Naive thymus-derived CD4-positive, alpha-beta T cell (primary cell): Measurements from ENCODE around the gene CSNK2A2. TPM values are rescaled to one million over a fixed set of nuclear protein-coding genes. Genes with fewer than 3 reads are reported as not detected.
A peak's percentile ranks its signal among the peaks of the same experiment; 100 is the strongest.

Source experiments
- ATAC-seq: fragments of 150-1000 bp; cut with Tn5 transposase; 2 replicates; pipeline ENCODE4 v1.10.0; 2021; ENCODE audit warnings: mild to moderate bottlenecking, moderate library complexity
- CTCF ChIA-PET: fragments of 350-600 bp; sonication (Branson Sonifier 250); formaldehyde crosslinking; loops from one replicate; lab custom pipeline; 2021; ENCODE audit warnings: antibody characterized with exemption; lab: Charles Lee
- POLR2A ChIA-PET: fragments of 350-600 bp; sonication (Branson Sonifier 250); formaldehyde crosslinking; loops from one replicate; lab custom pipeline; 2021; ENCODE audit warnings: antibody characterized with exemption, inconsistent platforms; lab: Charles Lee
- DNase-seq, 9 donors: peaks; one replicate each; pipeline versions ENCODE4 v3.0.0 to v3.0.0-alpha.2; 2020 to 2022; ENCODE audit warnings: mixed read lengths in 1 of 9
- H3K27ac ChIP-seq: one replicate; pipeline ENCODE4 v1.7.0; 2013; ENCODE audit warnings: mild to moderate bottlenecking, low read depth, low read length, moderate library complexity
- H3K27me3 ChIP-seq, 2 donors: one replicate each; pipeline ENCODE4 v1.7.0; 2013; ENCODE audit warnings: low read length in 2 of 2, mild to moderate bottlenecking in 2 of 2, moderate library complexity in 2 of 2; ENCODE audit not compliant: control insufficient read depth in 2 of 2, insufficient read depth in 2 of 2
- H3K36me3 ChIP-seq, 3 experiments: 1 replicate in 2 of 3; 2 replicates in 1 of 3; pipeline ENCODE4 v1.7.0; 2013; ENCODE audit warnings: low read length in 3 of 3, mild to moderate bottlenecking in 3 of 3, moderate library complexity in 1 of 3; ENCODE audit not compliant: insufficient read depth in 3 of 3, control insufficient read depth in 2 of 3
- H3K4me1 ChIP-seq, 2 donors: one replicate each; pipeline ENCODE4 v1.7.0; 2013; ENCODE audit warnings: low read length in 2 of 2, mild to moderate bottlenecking in 2 of 2, moderate library complexity in 1 of 2; ENCODE audit not compliant: control insufficient read depth in 2 of 2, insufficient read depth in 2 of 2
- H3K4me3 ChIP-seq: 2 replicates; pipeline ENCODE4 v1.7.0; 2013; ENCODE audit warnings: mild to moderate bottlenecking, low read length
- H3K9me3 ChIP-seq, 3 experiments: 1 replicate in 2 of 3; 2 replicates in 1 of 3; pipeline ENCODE4 v1.7.0; 2013; ENCODE audit warnings: low read length in 3 of 3; ENCODE audit not compliant: control insufficient read depth in 2 of 3
- H3K27ac Mint-ChIP-seq, 9 donors: one replicate each; pipeline ENCODE4 v1.8.0; 2020 to 2022; ENCODE audit warnings: mixed read lengths in 9 of 9, mild to moderate bottlenecking in 8 of 9, moderate library complexity in 5 of 9, inconsistent platforms in 2 of 9
- H3K27me3 Mint-ChIP-seq, 5 donors: one replicate each; pipeline ENCODE4 v1.8.0; 2021 to 2022; ENCODE audit warnings: mixed read lengths in 5 of 5, mild to moderate bottlenecking in 1 of 5
- H3K36me3 Mint-ChIP-seq, 5 donors: one replicate each; pipeline ENCODE4 v1.8.0; 2020 to 2022; ENCODE audit warnings: mixed read lengths in 5 of 5, mild to moderate bottlenecking in 3 of 5, inconsistent platforms in 1 of 5
- H3K4me1 Mint-ChIP-seq, 7 donors: one replicate each; pipeline ENCODE4 v1.8.0; 2020 to 2022; ENCODE audit warnings: mixed read lengths in 7 of 7, mild to moderate bottlenecking in 3 of 7, inconsistent platforms in 1 of 7
- H3K4me3 Mint-ChIP-seq, 10 donors: one replicate each; pipeline ENCODE4 v1.8.0; 2020 to 2022; ENCODE audit warnings: mild to moderate bottlenecking in 10 of 10, mixed read lengths in 10 of 10, moderate library complexity in 6 of 10, inconsistent platforms in 2 of 10
- H3K9me3 Mint-ChIP-seq, 11 donors: one replicate each; pipeline ENCODE4 v1.8.0; 2020 to 2022; ENCODE audit warnings: mixed read lengths in 11 of 11, mild to moderate bottlenecking in 4 of 11, inconsistent platforms in 1 of 11, moderate library complexity in 1 of 11
- intact Hi-C, 2 donors: fragments of 100-400 bp; cut with micrococcal nuclease; formaldehyde crosslinking; loops; one replicate each; pipeline ENCODE4 v1.15.1; 2023
- polyA plus RNA-seq, 2 donors: library from polyadenylated mRNA; unstranded; fragments of 300-500 nt; fragmentation: Illumina TruSeq; gene quantifications; one replicate each; pipeline ENCODE4 v1.2.3, GENCODE V29; 2021
- total RNA-seq, 6 experiments: library from RNA in 5 of 6; stranded (reverse) in 5 of 6; gene quantifications; 1 replicate in 5 of 6; 2 replicates in 1 of 6; pipeline ENCODE4 v1.2.3 and lab custom pipeline; 2021 to 2026

CSNK2A2 gene
- total and polyA plus RNA-seq, 7 experiments from 2014 or later: 11.0 to 70.0 (median 52.6) TPM

DNA sequence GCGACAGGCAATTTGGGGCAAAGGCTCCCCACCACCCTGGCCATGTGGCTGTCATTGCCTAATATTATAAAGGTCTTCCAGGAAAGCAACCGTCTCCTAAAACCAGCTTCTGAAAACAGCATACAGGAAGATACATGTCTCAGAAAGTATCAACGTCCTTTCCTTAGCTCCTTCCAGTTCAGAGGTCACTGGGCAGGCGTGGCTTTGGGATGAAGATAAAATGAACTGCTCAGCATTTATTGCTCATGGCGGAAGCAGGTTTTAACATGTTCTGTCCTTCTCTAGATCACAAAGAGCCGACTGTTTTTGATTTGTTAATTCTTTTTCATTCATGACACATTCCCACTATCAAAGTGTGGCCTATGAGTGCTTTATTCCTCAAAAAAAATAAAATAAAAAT is 76.8 kb downstream of the CSNK2A2 start:
- H3K9me3 Mint-ChIP-seq: peaks cover 0 to 5% (median 0%) of the 10 kb centered on the region in 11 donors
- ChIA-PET POLR2A (interaction anchor here (1.6 kb wide), 1 partner anchor 9 kb away, joined by 8 read pairs; the partner anchor contains the start of gene CFAP20), CTCF (interaction anchor here (0.7 to 1.3 kb wide), 3 partner anchors 21 to 112 kb away, joined by 4 to 6 read pairs (median 4); no protein-coding TSS in a partner anchor)
- no peak overlapping the region for H3K4me3 ChIP-seq
- H3K4me3 Mint-ChIP-seq: no peak overlapping the region
- DNase-seq: no peak
- H3K27ac Mint-ChIP-seq: peak overlapping the region in 3 of 9 donors; percentile 13 to 67 (median 55)
- peaks cover 36 to 68% (median 58%) of the 10 kb centered on the region in 7 donors for H3K4me1 Mint-ChIP-seq
- no peaks in the 10 kb centered on the region for H3K27me3 Mint-ChIP-seq
- ATAC-seq: no peak
- peaks cover 0 to 15% (median 1%) of the 10 kb centered on the region in 5 donors for H3K36me3 Mint-ChIP-seq
- H3K27me3 ChIP-seq: no peaks in the 10 kb centered on the region
- H3K9me3 ChIP-seq: no peaks in the 10 kb centered on the region
- peaks cover 0 to 13% (median 11%) of the 10 kb centered on the region in 3 experiments for H3K36me3 ChIP-seq
- intact Hi-C loops: loop anchor here in 1 of 2 donors (10.0 kb wide), 1 partner anchor 394 kb away; the partner anchor contains the start of gene SETD6
- peaks cover 6 to 14% of the 10 kb centered on the region in 2 donors for H3K4me1 ChIP-seq
- no peak overlapping the region for H3K27ac ChIP-seq

DNA sequence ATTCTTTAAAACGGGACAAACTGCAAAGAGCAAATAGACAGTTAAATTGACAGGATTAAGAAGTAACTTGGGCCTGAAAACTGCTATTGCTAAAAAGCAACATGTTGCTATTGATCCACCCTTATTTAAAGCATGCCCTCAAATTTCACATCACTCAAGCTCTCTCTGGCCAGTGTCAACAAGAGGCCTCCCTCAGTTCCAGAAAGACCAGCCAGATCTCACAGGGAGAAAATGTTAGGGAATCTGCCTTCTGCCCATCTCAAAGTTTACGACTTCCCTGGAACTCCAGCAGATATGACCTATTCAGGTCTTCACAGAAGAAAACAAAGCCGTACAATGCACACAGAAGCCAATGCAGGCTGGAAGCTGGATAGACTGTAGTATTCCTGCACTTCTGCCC is 77.7 kb downstream of the CSNK2A2 start:
- intact Hi-C loops: loop anchor here in 1 of 2 donors (10.0 kb wide), 1 partner anchor 395 kb away; the partner anchor contains the start of gene SETD6
- Mint-ChIP-seq H3K4me3 (no peak overlapping the region), H3K27ac (peak overlapping the region in 6 of 9 donors; percentile 22 to 63 (median 40)), H3K36me3 (peaks cover 2 to 24% (median 10%) of the 10 kb centered on the region in 5 donors), H3K27me3 (no peaks in the 10 kb centered on the region), H3K9me3 (peaks cover 0 to 5% (median 0%) of the 10 kb centered on the region in 11 donors), H3K4me1 (peaks cover 31 to 60% (median 51%) of the 10 kb centered on the region in 7 donors)
- Histone ChIP-seq H3K27ac (no peak overlapping the region), H3K36me3 (peaks cover 0 to 22% (median 16%) of the 10 kb centered on the region in 3 experiments), H3K4me1 (peaks cover 0 to 12% of the 10 kb centered on the region in 2 donors), H3K4me3 (no peak overlapping the region), H3K9me3 (no peaks in the 10 kb centered on the region), H3K27me3 (no peaks in the 10 kb centered on the region)
- POLR2A ChIA-PET: interaction anchor here (1.6 kb wide), 1 partner anchor 10 kb away, joined by 8 read pairs; the partner anchor contains the start of gene CFAP20
- CTCF ChIA-PET: no interaction called here
- DNase-seq (no peak), ATAC-seq (no peak)

DNA sequence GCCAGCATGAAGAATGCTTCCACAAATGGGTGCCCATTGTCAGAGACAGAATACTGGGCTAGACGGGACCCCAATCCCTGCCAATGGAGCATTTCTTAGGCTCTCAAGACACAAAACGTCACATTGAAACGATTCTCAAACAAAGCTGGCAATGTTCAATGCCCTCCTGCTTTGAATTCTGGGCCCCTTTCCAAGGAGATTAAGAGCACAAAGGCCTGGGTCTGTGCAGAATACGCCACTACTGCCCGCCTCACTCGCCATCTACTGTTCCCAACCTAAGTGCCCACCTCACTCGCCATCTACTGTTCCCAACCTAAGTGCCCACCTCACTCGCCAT is 78.4 kb downstream of the CSNK2A2 start:
- Histone ChIP-seq H3K4me3 (no peak overlapping the region), H3K27ac (no peak overlapping the region), H3K4me1 (peaks cover 0 to 10% of the 10 kb centered on the region in 2 donors), H3K27me3 (no peaks in the 10 kb centered on the region), H3K9me3 (no peaks in the 10 kb centered on the region), H3K36me3 (peaks cover 0 to 29% (median 24%) of the 10 kb centered on the region in 3 experiments)
- ChIA-PET POLR2A (no interaction called here), CTCF (no interaction called here)
- Mint-ChIP-seq H3K27me3 (no peaks in the 10 kb centered on the region), H3K9me3 (peaks cover 0 to 5% (median 0%) of the 10 kb centered on the region in 11 donors), H3K36me3 (peaks cover 6 to 31% (median 18%) of the 10 kb centered on the region in 5 donors), H3K4me3 (no peak overlapping the region), H3K27ac (no peak overlapping the region), H3K4me1 (peaks cover 28 to 55% (median 46%) of the 10 kb centered on the region in 7 donors)
- intact Hi-C loops: no loop called here
- ATAC-seq (no peak), DNase-seq (no peak)

DNA sequence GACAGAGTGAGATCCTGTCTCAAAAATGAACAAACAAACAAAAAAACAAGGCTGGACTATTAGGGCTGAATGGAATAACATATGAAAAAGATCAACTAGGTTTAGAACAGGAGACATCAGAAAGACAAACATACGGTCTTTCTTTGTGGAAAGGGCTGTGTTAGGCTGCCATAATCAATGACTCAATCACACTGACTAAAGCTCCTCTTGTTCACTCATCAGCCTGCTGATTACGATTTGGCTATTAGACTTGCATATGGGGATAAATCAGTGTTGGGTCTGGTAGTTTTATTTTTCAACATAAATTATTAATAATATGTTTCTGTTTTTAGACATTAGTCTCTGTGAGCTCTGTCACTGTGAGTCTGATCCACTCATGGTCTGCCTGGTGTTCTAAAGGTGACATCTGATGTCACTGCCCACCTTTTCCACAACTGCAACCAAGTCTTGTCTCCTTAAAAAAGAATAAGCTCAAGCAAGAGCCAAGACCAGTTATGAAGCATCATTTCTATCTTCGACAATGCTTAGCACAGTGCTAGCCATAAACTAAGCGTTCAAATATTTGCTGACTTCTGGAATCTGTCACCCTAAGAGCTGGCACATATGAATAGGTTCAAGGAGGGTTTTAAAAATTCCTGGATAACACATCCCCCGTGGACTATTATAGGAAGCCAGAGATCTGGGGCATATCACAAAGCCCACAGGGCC is 79.0 kb downstream of the CSNK2A2 start:
- Histone ChIP-seq H3K4me3 (no peak overlapping the region), H3K27me3 (no peaks in the 10 kb centered on the region), H3K27ac (no peak overlapping the region), H3K4me1 (peaks cover 0 to 9% of the 10 kb centered on the region in 2 donors), H3K9me3 (no peaks in the 10 kb centered on the region), H3K36me3 (peaks cover 0 to 35% (median 24%) of the 10 kb centered on the region in 3 experiments)
- DNase-seq: no peak
- peaks cover 25 to 50% (median 40%) of the 10 kb centered on the region in 7 donors for H3K4me1 Mint-ChIP-seq
- no peak overlapping the region for H3K4me3 Mint-ChIP-seq
- no peak for ATAC-seq
- ChIA-PET POLR2A (no interaction called here), CTCF (no interaction called here)
- intact Hi-C loops: no loop called here
- H3K36me3 Mint-ChIP-seq: peaks cover 7 to 37% (median 20%) of the 10 kb centered on the region in 5 donors
- no peak overlapping the region for H3K27ac Mint-ChIP-seq
- H3K27me3 Mint-ChIP-seq: no peaks in the 10 kb centered on the region
- H3K9me3 Mint-ChIP-seq: peaks cover 0 to 5% (median 0%) of the 10 kb centered on the region in 11 donors

DNA sequence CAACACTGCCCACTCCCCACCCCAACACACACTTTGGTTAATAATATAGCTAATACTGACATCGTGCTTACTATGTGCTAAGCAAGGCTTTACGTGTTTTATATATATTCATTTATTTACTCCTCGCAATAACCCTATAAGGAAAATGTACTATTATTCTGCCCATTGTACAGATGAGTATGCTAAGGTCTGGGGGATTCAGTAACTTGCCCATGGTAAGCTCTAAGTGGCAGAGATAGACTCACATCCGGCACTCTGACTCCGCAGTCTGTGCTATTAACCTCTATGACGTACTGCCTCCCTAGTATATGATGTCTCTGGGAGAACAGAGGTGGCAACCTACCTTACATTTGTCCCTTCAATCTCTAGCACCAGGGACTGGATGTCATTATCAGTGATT is 81.4 kb downstream of the CSNK2A2 start:
- DNase-seq (no peak), ATAC-seq (no peak)
- Histone ChIP-seq H3K27me3 (no peaks in the 10 kb centered on the region), H3K4me1 (peaks cover 0 to under 1% of the 10 kb centered on the region in 2 donors), H3K9me3 (no peaks in the 10 kb centered on the region), H3K27ac (no peak overlapping the region), H3K36me3 (peaks cover 0 to 39% (median 24%) of the 10 kb centered on the region in 3 experiments), H3K4me3 (no peak overlapping the region)
- Mint-ChIP-seq H3K4me3 (no peak overlapping the region), H3K27me3 (no peaks in the 10 kb centered on the region), H3K36me3 (peaks cover 11 to 53% (median 36%) of the 10 kb centered on the region in 5 donors), H3K4me1 (peaks cover 14 to 31% (median 24%) of the 10 kb centered on the region in 7 donors), H3K27ac (peak overlapping the region in 1 of 9 donors; percentile 32), H3K9me3 (peaks cover 0 to 2% (median 0%) of the 10 kb centered on the region in 11 donors)
- intact Hi-C loops: no loop called here
- ChIA-PET POLR2A (no interaction called here), CTCF (no interaction called here)

DNA sequence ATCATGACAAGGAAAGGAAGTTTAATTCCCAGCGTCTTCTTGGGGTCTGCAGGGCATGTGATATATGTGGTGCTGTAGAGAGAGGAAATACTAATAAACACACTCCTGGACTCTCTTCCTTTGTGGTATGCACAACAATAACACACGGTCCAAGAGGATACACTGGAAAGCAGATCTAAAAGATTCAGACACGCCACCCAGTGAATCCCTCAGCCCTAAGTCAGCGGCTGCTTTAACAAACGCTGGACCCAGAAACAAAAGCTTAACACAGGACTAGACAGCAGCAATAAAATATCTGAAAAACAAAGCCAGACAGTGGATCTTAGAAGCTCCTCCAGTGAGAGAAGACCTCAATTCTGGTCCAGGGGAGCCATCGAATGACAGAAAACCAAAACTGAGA is 81.8 kb downstream of the CSNK2A2 start:
- peaks cover 0 to 2% (median 0%) of the 10 kb centered on the region in 11 donors for H3K9me3 Mint-ChIP-seq
- Histone ChIP-seq H3K4me1 (no peaks in the 10 kb centered on the region), H3K36me3 (peaks cover 0 to 39% (median 24%) of the 10 kb centered on the region in 3 experiments), H3K4me3 (no peak overlapping the region), H3K9me3 (no peaks in the 10 kb centered on the region), H3K27me3 (no peaks in the 10 kb centered on the region), H3K27ac (no peak overlapping the region)
- peaks cover 12 to 26% (median 19%) of the 10 kb centered on the region in 7 donors for H3K4me1 Mint-ChIP-seq
- intact Hi-C loops: no loop called here
- no peak for DNase-seq
- H3K4me3 Mint-ChIP-seq: no peak overlapping the region
- H3K36me3 Mint-ChIP-seq: peaks cover 11 to 53% (median 36%) of the 10 kb centered on the region in 5 donors
- no peak overlapping the region for H3K27ac Mint-ChIP-seq
- H3K27me3 Mint-ChIP-seq: no peaks in the 10 kb centered on the region
- POLR2A ChIA-PET: no interaction called here
- CTCF ChIA-PET: no interaction called here
- no peak for ATAC-seq
